ENCODE results near the gene LAMA1.

Gene LAMA1

GRCh38 chr18:7056026-7056425, 61.6 kb downstream of the LAMA1 start:
- DNase-seq (ENCODE audit: low read depth): no peak

- no peak for DNase-seq (ENCODE audit: low read depth)
These were observed 67.6 kb downstream of the LAMA1 start for GRCh38 chr18:7049951-7050350.

GRCh38 chr18:7048081-7048480, 69.5 kb downstream of the LAMA1 start:
- no peak for DNase-seq (ENCODE audit: low read depth)

GRCh38 chr18:7047336-7047735, 70.3 kb downstream of the LAMA1 start:
- no peak for DNase-seq (ENCODE audit: low read depth)

GRCh38 chr18:7038330-7038851, 79.2 kb downstream of the LAMA1 start:
- peak; percentile 78 for DNase-seq (ENCODE audit: low read depth)

- DNase-seq (ENCODE audit: low read depth): no peak
These were observed 80.1 kb downstream of the LAMA1 start for GRCh38 chr18:7037470-7037869.

GRCh38 chr18:7035807-7036206, 81.8 kb downstream of the LAMA1 start:
- DNase-seq (ENCODE audit: low read depth): no peak

- no peak for DNase-seq (ENCODE audit: low read depth)
These were observed 82.7 kb downstream of the LAMA1 start for GRCh38 chr18:7034924-7035323.

GRCh38 chr18:7032537-7032936, 85.1 kb downstream of the LAMA1 start:
- DNase-seq (ENCODE audit: low read depth): no peak

GRCh38 chr18:7028625-7029024, 89.0 kb downstream of the LAMA1 start:
- no peak for DNase-seq (ENCODE audit: low read depth)

- DNase-seq (ENCODE audit: low read depth): no peak
These were observed 92.4 kb downstream of the LAMA1 start for GRCh38 chr18:7025194-7025593.

GRCh38 chr18:7023581-7023980, 94.0 kb downstream of the LAMA1 start:
- no peak for DNase-seq (ENCODE audit: low read depth)

- DNase-seq (ENCODE audit: low read depth): no peak
These were observed 94.5 kb downstream of the LAMA1 start for GRCh38 chr18:7023063-7023580.

GRCh38 chr18:7021994-7022840, 95.4 kb downstream of the LAMA1 start:
- DNase-seq (ENCODE audit: low read depth): no peak

- DNase-seq (ENCODE audit: low read depth): no peak
These were observed 96.4 kb downstream of the LAMA1 start for GRCh38 chr18:7020995-7021777.

- DNase-seq (ENCODE audit: low read depth): no peak
These were observed 100.6 kb downstream of the LAMA1 start for GRCh38 chr18:7017013-7017412.

- DNase-seq (ENCODE audit: low read depth): no peak
These were observed 106.5 kb downstream of the LAMA1 start for GRCh38 chr18:7011142-7011541.

GRCh38 chr18:7004009-7004408, 113.6 kb downstream of the LAMA1 start:
- no peak for DNase-seq (ENCODE audit: low read depth)

GRCh38 chr18:7002107-7002506, 115.5 kb downstream of the LAMA1 start:
- DNase-seq (ENCODE audit: low read depth): no peak

- no peak for DNase-seq (ENCODE audit: low read depth)
These were observed 117.0 kb downstream of the LAMA1 start for GRCh38 chr18:7000484-7001096.

- DNase-seq (ENCODE audit: low read depth): no peak
These were observed 119.8 kb downstream of the LAMA1 start for GRCh38 chr18:6997808-6998207.

GRCh38 chr18:6994771-6995430, 122.7 kb downstream of the LAMA1 start:
- DNase-seq (ENCODE audit: low read depth): no peak

Data from non-pigmented ciliary epithelial cell (primary cell).